Trophoblast cell (in vitro differentiated cells and primary cell): ENCODE measurements around the gene PTPN20.
"Not testable (repeated sequence)": the region's sequence is repeated elsewhere in the genome, so short reads cannot be mapped to it uniquely, and the experiment has no call there.

ENCODE experiments used
- DNase-seq, 2 donors: peaks; one replicate each; pipeline ENCODE4 v3.0.0-alpha.2; 2016
- H2AFZ ChIP-seq: 2 replicates; pipeline ENCODE4 v1.6.1; 2013; ENCODE audit warnings: low read length, moderate library complexity, mild to moderate bottlenecking; ENCODE audit not compliant: insufficient read depth, poor library complexity
- H2AK5ac ChIP-seq: 2 replicates; pipeline ENCODE4 v1.6.1; 2013; ENCODE audit warnings: mild to moderate bottlenecking, low read length
- H2BK120ac ChIP-seq: 2 replicates; pipeline ENCODE4 v1.6.1; 2013; ENCODE audit warnings: low read length, mild to moderate bottlenecking, moderate library complexity; ENCODE audit not compliant: insufficient read depth, poor library complexity
- H2BK12ac ChIP-seq: 2 replicates; pipeline ENCODE4 v1.6.1; 2013; ENCODE audit warnings: mild to moderate bottlenecking, low read length, moderate library complexity
- H2BK5ac ChIP-seq: 2 replicates; pipeline ENCODE4 v1.6.1; 2013; ENCODE audit warnings: low read length, low read depth, moderate library complexity, mild to moderate bottlenecking; ENCODE audit not compliant: poor library complexity
- H3K14ac ChIP-seq: 2 replicates; pipeline ENCODE4 v1.6.1; 2013; ENCODE audit warnings: mild to moderate bottlenecking, low read length
- H3K18ac ChIP-seq: 2 replicates; pipeline ENCODE4 v1.6.1; 2013; ENCODE audit warnings: mild to moderate bottlenecking, low read length
- H3K23ac ChIP-seq: 2 replicates; pipeline ENCODE4 v1.6.1; 2013; ENCODE audit warnings: low read length
- H3K27ac ChIP-seq: 2 replicates; pipeline ENCODE4 v1.5.1; 2013; ENCODE audit warnings: low read depth, mild to moderate bottlenecking, inconsistent platforms, low read length, moderate library complexity
- H3K27me3 ChIP-seq: 2 replicates; pipeline ENCODE4 v1.6.1; 2013; ENCODE audit warnings: inconsistent platforms, mild to moderate bottlenecking, low read length, moderate library complexity; ENCODE audit not compliant: insufficient read depth
- H3K36me3 ChIP-seq, 2 experiments: 1 replicate in 1 of 2; 2 replicates in 1 of 2; pipeline ENCODE4 v1.6.1; 2013; ENCODE audit warnings: low read length in 2 of 2, mild to moderate bottlenecking in 2 of 2, moderate library complexity in 1 of 2; ENCODE audit not compliant: insufficient read depth in 2 of 2, control insufficient read depth in 1 of 2
- H3K4ac ChIP-seq: 2 replicates; pipeline ENCODE4 v1.6.1; 2013; ENCODE audit warnings: low read depth, mild to moderate bottlenecking, low read length, moderate library complexity
- H3K4me1 ChIP-seq, 2 experiments: 1 replicate in 1 of 2; 2 replicates in 1 of 2; pipeline ENCODE4 v1.6.1; 2013; ENCODE audit warnings: low read length in 2 of 2, mild to moderate bottlenecking in 2 of 2, moderate library complexity in 1 of 2; ENCODE audit not compliant: insufficient read depth in 2 of 2, control insufficient read depth in 1 of 2
- H3K4me2 ChIP-seq: 2 replicates; pipeline ENCODE4 v1.6.1; 2013; ENCODE audit warnings: inconsistent platforms, mild to moderate bottlenecking, low read length, moderate library complexity
- H3K4me3 ChIP-seq: 2 replicates; pipeline ENCODE4 v1.5.1; 2013; ENCODE audit warnings: mild to moderate bottlenecking, low read depth, low read length, inconsistent platforms
- H3K79me1 ChIP-seq: one replicate; pipeline ENCODE4 v1.6.1; 2013; ENCODE audit warnings: low read length
- H3K79me2 ChIP-seq: 2 replicates; pipeline ENCODE4 v1.6.1; 2013; ENCODE audit warnings: low read length, mild to moderate bottlenecking; ENCODE audit not compliant: control insufficient read depth, insufficient read depth, poor library complexity
- H3K9ac ChIP-seq: 2 replicates; pipeline ENCODE4 v1.6.1; 2013; ENCODE audit warnings: mild to moderate bottlenecking, low read length
- H3K9me3 ChIP-seq: 2 replicates; pipeline ENCODE4 v1.6.1; 2013; ENCODE audit warnings: low read depth, mild to moderate bottlenecking, control low read depth, inconsistent platforms, low read length; ENCODE audit not compliant: insufficient read depth
- H4K12ac ChIP-seq: 2 replicates; pipeline ENCODE4 v1.6.1; 2013; ENCODE audit warnings: low read depth, mild to moderate bottlenecking, low read length, moderate library complexity
- H4K8ac ChIP-seq: 2 replicates; pipeline ENCODE4 v1.6.1; 2013; ENCODE audit warnings: low read depth, mild to moderate bottlenecking, low read length, moderate library complexity
- H4K91ac ChIP-seq: one replicate; pipeline ENCODE4 v1.6.1; 2013; ENCODE audit warnings: low read depth, mild to moderate bottlenecking, low read length, moderate library complexity
- WGBS: extraction: QIAGEN DNeasy Blood & Tissue Kit; methylation state at CpG from one replicate; pipeline ENCODE4 v1.1.7; 2013; ENCODE audit warnings: missing lambda C conversion rate; ENCODE audit not compliant: insufficient read length, insufficient coverage; ENCODE audit errors: extremely low coverage; 5-methylcytosine and 5-hydroxymethylcytosine counted together

PTPN20 gene

DNA sequence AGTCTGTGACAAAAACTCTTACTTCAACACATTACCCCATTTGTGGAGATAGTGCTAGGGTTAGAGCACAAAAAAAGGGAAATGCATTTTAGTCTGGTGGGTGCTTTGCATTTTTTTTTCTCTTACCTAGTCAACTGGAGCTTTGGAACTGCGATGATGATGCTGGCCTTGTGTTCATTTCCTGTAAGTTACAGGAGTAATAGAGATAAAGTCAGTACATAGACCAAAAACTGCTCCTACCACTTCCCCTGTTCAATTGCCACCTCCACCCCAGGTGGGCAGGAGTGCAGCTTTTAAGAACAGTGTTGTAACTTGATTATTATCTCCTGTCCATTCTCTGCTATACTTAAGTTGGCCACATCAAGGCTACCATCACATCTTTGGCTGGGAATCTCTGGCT, 29.9 kb downstream of the PTPN20 start:
- H3K4me2 ChIP-seq, H2AFZ ChIP-seq, H4K8ac ChIP-seq, H3K79me1 ChIP-seq, H2BK5ac ChIP-seq, H3K79me2 ChIP-seq, DNase-seq, H3K36me3 ChIP-seq, H3K27me3 ChIP-seq, H3K4me3 ChIP-seq, H2BK120ac ChIP-seq, H3K27ac ChIP-seq, H3K4me1 ChIP-seq, H3K9ac ChIP-seq, H2BK12ac ChIP-seq, H3K14ac ChIP-seq, H4K91ac ChIP-seq, H4K12ac ChIP-seq, H3K9me3 ChIP-seq, H2AK5ac ChIP-seq, H3K23ac ChIP-seq, H3K18ac ChIP-seq, H3K4ac ChIP-seq: not testable (repeated sequence)
- no CpG with 5 or more reads among the region's 1 CpG for whole genome bisulfite sequencing

DNA sequence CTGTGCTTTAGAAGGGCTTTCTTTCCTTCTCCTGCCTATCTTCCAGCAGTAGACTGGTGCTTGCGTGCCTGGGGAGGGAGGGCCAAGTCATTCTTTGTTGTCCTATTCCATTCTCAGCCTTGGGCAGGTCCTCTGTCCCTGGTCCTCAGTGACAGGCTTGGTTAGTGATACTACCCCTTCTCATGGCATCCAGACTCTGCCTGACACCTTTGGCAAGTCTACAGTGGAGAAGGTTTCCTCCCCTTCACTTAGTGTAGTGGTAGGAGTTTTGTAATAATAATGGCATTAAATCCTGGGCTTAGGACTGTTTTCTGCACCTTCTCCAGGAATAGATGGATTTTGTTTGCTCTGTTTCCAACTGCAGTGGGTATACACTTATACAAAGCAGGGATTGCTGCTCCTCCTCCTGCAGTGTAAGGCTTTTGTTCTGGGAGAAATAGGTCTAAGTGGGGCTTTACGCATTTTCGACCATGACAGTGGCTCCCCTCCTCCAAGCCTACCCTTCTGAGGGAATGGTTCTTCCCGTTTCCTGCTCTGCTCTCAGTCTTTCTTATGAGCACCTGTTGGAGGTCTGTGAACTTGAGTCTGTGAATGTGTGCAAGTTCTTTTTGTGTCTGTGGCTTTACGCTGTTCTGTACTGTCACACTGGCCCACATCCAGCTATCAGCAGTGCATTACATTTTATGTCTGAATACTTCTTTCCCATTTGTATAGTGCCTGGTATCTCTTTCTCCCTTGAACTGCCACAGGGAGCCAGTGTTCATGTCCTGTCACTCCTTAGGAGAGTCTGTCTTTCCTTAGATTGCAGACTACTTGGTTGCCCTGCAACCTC, 37.7 kb downstream of the PTPN20 start:
- not testable (repeated sequence) for DNase-seq, H3K4ac ChIP-seq, H4K91ac ChIP-seq, H3K4me3 ChIP-seq, H4K8ac ChIP-seq, H3K79me2 ChIP-seq, H3K14ac ChIP-seq, H3K27me3 ChIP-seq, H2BK120ac ChIP-seq, H3K36me3 ChIP-seq, H2AFZ ChIP-seq, H3K18ac ChIP-seq, H3K27ac ChIP-seq, H4K12ac ChIP-seq, H2AK5ac ChIP-seq, H2BK5ac ChIP-seq, H3K23ac ChIP-seq, H3K4me2 ChIP-seq, H3K9ac ChIP-seq, H3K4me1 ChIP-seq, H2BK12ac ChIP-seq, H3K9me3 ChIP-seq, H3K79me1 ChIP-seq
- no CpG with 5 or more reads among the region's 5 CpGs for WGBS

DNA sequence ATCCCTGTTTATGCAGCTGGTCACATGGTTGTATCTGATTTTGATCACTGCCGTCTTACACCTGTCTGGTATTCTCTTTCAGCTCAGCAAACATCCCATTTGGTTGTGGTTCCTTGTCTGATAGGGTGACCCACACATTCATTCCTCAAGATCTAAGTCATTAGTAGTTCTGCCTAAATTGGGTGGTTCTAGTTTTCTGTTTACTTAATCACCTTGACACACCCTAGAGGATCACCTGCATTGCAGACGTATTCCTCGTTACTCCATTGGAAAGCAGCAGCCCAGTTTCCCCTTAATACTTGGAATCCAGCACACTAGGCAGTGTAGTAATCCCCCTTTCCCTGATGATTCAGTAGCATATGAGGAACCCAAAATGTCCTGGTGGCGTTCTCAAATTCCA, 41.3 kb downstream of the PTPN20 start:
- not testable (repeated sequence) for H3K27ac ChIP-seq, H3K4me1 ChIP-seq, H4K8ac ChIP-seq, H3K9me3 ChIP-seq, H3K23ac ChIP-seq, H2BK5ac ChIP-seq, H3K4me2 ChIP-seq, DNase-seq, H3K27me3 ChIP-seq, H4K12ac ChIP-seq, H3K14ac ChIP-seq, H3K36me3 ChIP-seq, H3K79me1 ChIP-seq, H2AK5ac ChIP-seq, H3K18ac ChIP-seq, H2BK120ac ChIP-seq, H2BK12ac ChIP-seq, H3K4me3 ChIP-seq, H4K91ac ChIP-seq, H3K9ac ChIP-seq, H3K79me2 ChIP-seq, H3K4ac ChIP-seq, H2AFZ ChIP-seq
- whole genome bisulfite sequencing: no CpG with 5 or more reads among the region's 4 CpGs

DNA sequence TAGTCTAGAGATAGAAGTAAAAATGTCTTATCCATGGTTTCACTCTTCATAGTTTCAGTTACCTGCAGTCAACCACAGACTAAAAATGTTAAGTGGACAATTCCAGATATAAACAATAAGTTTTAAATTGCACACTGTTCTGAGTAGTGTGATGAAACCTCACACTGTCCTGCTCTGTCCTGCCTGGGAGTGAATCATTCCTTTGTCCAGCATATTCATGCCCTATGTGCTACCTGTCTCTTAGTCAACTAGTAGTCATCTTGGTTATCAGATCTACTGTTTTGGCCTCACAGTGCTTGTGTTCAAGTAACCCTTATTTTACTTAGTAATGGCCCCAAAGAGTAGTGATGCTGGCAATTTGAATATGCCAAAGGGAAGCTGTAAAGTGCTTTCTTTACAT, 49.5 kb downstream of the PTPN20 start:
- H2BK120ac ChIP-seq, H3K36me3 ChIP-seq, H3K27ac ChIP-seq, H2BK5ac ChIP-seq, H2AK5ac ChIP-seq, H3K9ac ChIP-seq, H3K4me3 ChIP-seq, H3K4me2 ChIP-seq, H3K27me3 ChIP-seq, H2BK12ac ChIP-seq, H3K23ac ChIP-seq, H2AFZ ChIP-seq, H3K4ac ChIP-seq, H4K12ac ChIP-seq, H3K4me1 ChIP-seq, H3K18ac ChIP-seq, H3K14ac ChIP-seq, DNase-seq, H4K91ac ChIP-seq, H3K79me1 ChIP-seq, H3K79me2 ChIP-seq, H4K8ac ChIP-seq, H3K9me3 ChIP-seq: not testable (repeated sequence)
